Upper lobe of right lung (tissue), 1 donor: ENCODE measurements around the gene LRRFIP1. TPM values are rescaled to one million over a fixed set of nuclear protein-coding genes. Genes with fewer than 3 reads are reported as not detected.

Experiments used
- ATAC-seq: fragments of 200-7000 bp; cut with Tn5 transposase; one replicate; pipeline ENCODE4 v1.9.1; 2020; ENCODE audit warnings: mild to moderate bottlenecking, moderate library complexity
- DNase-seq: peaks from one replicate; pipeline ENCODE4 v3.0.0-alpha.2; 2020
- H3K27ac ChIP-seq: fragments of 200-600 bp; one replicate; pipeline ENCODE4 v1.8.0; 2022
- H3K27me3 ChIP-seq: fragments of 200-600 bp; one replicate; pipeline ENCODE4 v1.8.0; 2022; ENCODE audit warnings: mild to moderate bottlenecking
- H3K36me3 ChIP-seq: fragments of 200-600 bp; one replicate; pipeline ENCODE4 v1.8.0; 2022
- H3K4me1 ChIP-seq: fragments of 200-600 bp; one replicate; pipeline ENCODE4 v1.8.0; 2022
- H3K4me3 ChIP-seq: fragments of 200-600 bp; one replicate; pipeline ENCODE4 v1.8.0; 2022; ENCODE audit warnings: mild to moderate bottlenecking
- H3K9me3 ChIP-seq: fragments of 200-600 bp; one replicate; pipeline ENCODE4 v1.8.0; 2022
- CTCF ChIP-seq: fragments of 200-600 bp; IDR thresholded peaks from one replicate; pipeline ENCODE4 v1.8.0; 2022; ENCODE audit warnings: antibody characterized with exemption
- intact Hi-C: fragments of 100-400 bp; cut with DNase I; formaldehyde crosslinking; loops from one replicate; pipeline ENCODE4 v1.11.0; 2022
- total RNA-seq: library from RNA; stranded (reverse); fragmentation: NEBNext Ultra II Directional; extraction: Animal tissue kit (Norgen Biotek cat#: 25700); gene quantifications from one replicate; pipeline ENCODE4 v1.2.1, GENCODE V29; 2021
- donor health status: DM: no; HTN: yes; CAD: no; lungs with severe emphysema.

The LRRFIP1 gene
- total RNA-seq, 1 donor from 2014 or later = 178 TPM

- H3K27me3 ChIP-seq = no peaks in the 10 kb centered on the region
- intact Hi-C loops = no loop called here
- DNase-seq (no peak), ATAC-seq (no peak)
- peaks cover 44% of the 10 kb centered on the region for H3K4me1 ChIP-seq
- H3K9me3 ChIP-seq = no peaks in the 10 kb centered on the region
- no peak overlapping the region for H3K4me3 ChIP-seq
- H3K27ac ChIP-seq = peak overlapping the region; percentile 26
- peaks cover 48% of the 10 kb centered on the region for H3K36me3 ChIP-seq
- TF ChIP-seq CTCF = no peak
Observed at GRCh38 chr2:237708961-237709360, 81.6 kb downstream of the LRRFIP1 start.

DNA sequence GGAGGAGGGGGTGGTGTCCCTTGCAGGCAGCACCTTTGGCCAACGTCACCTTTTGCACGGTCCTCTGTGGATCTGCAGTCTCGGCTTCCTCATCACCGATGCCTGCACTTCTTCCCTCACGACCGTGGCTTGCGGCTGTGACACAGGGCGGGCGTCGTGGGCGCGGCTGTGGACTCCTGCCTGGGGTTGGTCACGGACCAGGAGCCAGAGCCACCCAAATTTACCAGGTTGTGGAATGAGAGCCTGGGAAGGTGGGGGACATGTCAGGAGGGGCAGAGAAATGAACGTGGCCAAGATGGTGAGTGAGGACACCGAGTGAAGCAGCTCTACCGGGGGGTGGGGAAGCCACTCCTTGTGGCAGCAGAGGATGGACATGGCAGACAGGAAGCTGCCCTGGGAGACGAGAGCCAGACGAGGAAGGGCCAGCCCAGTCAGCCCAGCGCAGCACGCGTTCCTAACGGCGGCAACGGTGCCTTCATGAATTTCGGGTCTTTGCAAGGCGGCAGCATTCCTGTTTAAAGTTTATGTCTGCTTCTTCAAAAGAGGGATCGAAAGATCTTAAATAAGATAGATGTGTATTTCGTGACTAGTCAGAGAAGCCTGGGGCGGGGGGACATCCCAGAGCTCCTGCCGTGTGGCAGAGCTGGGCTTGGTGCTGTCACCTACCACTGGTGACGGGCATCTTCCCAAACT is 84.2 kb downstream of the LRRFIP1 start:
- DNase-seq (no peak), ATAC-seq (no peak)
- TF ChIP-seq CTCF = no peak
- intact Hi-C loops = no loop called here
- no peaks in the 10 kb centered on the region for H3K9me3 ChIP-seq
- no peak overlapping the region for H3K27ac ChIP-seq
- peaks cover 48% of the 10 kb centered on the region for H3K36me3 ChIP-seq
- H3K4me1 ChIP-seq = peaks cover 44% of the 10 kb centered on the region
- no peak overlapping the region for H3K4me3 ChIP-seq
- H3K27me3 ChIP-seq = no peaks in the 10 kb centered on the region

DNA sequence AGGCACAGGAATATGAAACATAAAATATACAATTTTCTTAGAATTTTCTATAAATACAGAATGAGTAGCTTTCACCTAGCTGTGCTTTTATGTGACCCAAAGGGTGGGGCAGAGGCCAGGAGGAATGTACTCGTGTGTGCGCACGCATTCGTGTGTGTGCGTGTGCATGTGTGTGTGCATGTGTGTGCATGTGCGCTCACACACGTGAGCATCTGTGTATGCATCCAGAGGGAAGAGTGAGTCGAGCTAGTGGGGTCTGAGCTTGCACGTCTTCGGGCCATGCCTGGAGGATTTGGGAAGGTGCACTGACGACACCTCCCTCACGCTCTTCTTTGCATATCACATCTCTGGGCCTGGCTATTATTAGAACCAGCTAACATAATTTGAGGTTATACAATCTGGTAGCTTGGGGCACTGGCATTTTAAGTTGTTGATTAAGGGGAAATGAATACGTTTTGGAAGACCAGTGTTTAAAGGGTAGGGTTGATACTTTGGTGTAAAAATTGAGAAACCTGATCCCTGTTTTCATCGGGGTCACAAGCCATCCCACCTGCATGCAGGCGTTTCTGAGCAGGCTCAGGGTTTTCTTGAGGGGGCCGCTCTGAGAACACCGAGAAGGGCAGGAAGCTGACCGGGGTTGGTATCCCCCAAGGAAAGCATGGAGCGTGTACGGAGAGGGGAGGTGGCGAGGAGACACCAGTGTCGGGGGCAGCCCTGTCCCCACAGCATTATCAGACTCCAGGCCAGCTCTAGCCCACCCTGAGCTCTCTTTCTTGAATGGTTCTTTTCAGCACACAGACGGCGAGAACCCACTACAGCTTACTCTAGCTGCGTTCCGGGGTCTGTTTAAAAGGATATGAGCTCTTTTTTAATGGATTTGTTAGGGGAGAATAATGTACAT is 85.3 kb downstream of the LRRFIP1 start:
- ATAC-seq (no peak), DNase-seq (no peak)
- intact Hi-C loops = no loop called here
- no peaks in the 10 kb centered on the region for H3K27me3 ChIP-seq
- H3K36me3 ChIP-seq = peaks cover 49% of the 10 kb centered on the region
- H3K9me3 ChIP-seq = no peaks in the 10 kb centered on the region
- H3K27ac ChIP-seq = no peak overlapping the region
- H3K4me3 ChIP-seq = no peak overlapping the region
- no peak for TF ChIP-seq CTCF
- H3K4me1 ChIP-seq = peaks cover 35% of the 10 kb centered on the region

DNA sequence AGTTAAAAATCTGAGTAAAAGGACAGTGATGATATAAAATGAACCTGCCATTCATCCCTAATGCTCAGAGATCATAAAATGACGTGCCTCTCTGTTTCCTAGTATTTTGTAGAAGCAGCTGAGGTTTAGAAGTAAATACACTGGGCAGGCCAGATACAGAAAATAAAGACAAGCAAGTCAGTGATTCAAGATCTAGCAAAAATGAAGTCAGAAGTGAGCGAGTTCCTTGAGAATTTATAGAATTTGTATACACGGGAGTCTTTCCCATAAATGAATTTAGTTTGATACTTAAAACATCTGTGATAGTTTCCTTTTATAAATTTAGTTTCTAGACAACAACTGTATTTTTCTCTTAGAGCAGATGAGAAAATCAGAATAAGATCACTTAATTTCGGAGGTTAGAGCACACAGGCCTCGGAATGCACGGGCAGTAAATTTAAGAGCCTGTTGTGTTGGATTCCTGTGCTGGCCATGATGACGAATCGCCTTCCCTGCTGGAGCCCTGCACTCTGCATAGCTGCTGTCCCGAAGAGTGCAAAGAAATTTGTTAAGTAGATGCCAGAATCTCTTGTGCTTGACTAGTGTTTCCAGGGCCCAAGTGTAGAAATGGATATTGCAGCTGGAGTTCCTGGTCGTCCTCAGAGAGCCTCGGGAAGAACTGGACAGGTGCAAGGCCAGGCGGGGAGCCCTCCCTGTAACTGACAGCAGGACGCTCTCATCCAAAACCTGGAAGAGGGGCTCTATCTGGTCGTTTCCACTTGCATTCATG is 87.5 kb downstream of the LRRFIP1 start:
- H3K36me3 ChIP-seq = peaks cover 39% of the 10 kb centered on the region
- no peak for TF ChIP-seq CTCF
- no peak overlapping the region for H3K4me3 ChIP-seq
- H3K9me3 ChIP-seq = no peaks in the 10 kb centered on the region
- H3K27me3 ChIP-seq = no peaks in the 10 kb centered on the region
- no peak for DNase-seq
- peaks cover 26% of the 10 kb centered on the region for H3K4me1 ChIP-seq
- H3K27ac ChIP-seq = peak overlapping the region; percentile 64
- ATAC-seq = peak; percentile 88
- intact Hi-C loops = no loop called here

DNA sequence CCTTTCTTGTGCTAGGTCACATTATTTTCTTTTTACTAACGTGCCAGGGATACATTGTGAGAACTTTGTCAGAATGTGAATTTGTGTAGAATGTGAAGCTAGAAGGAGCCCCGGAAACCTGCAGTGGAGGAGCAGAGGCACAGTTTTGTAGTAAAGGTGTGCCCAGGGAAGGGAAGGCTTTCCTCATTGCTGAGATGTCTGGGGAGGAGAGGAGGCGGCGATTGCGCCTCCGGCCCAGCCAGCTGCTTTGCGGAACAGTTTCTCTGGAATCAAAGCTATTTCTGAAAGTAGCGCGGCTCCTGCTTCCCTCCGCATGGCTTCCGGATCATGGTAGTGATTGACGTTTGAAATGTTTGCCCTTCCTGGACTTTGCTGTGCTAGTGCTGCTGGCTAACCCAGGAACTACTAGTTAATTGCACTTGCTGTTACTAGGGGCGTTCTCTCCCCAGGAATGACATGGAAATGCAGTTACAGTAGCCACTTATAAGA is 88.1 kb downstream of the LRRFIP1 start:
- no peak for TF ChIP-seq CTCF

More for the DNA sequence above, 88.1 kb downstream of the LRRFIP1 start:
- Histone ChIP-seq H3K27me3 (no peaks in the 10 kb centered on the region), H3K4me3 (no peak overlapping the region), H3K9me3 (no peaks in the 10 kb centered on the region), H3K4me1 (peaks cover 26% of the 10 kb centered on the region), H3K27ac (peak overlapping the region; percentile 64), H3K36me3 (peaks cover 33% of the 10 kb centered on the region)
- peak; percentile 83 for ATAC-seq
- no peak for DNase-seq
- intact Hi-C loops = no loop called here
